GM18858 (cell line): Measurements from ENCODE around the gene RALGAPA1.
"Not testable (repeated sequence)": the region's sequence is repeated elsewhere in the genome, so short reads cannot be mapped to it uniquely, and the experiment has no call there.

Source experiments
- ATAC-seq: cut with Tn5 transposase; IDR thresholded peaks from one replicate; pipeline ENCODE4 v1.9.1; 2021; ENCODE audit not compliant: unreplicated experiment

The RALGAPA1 gene

DNA sequence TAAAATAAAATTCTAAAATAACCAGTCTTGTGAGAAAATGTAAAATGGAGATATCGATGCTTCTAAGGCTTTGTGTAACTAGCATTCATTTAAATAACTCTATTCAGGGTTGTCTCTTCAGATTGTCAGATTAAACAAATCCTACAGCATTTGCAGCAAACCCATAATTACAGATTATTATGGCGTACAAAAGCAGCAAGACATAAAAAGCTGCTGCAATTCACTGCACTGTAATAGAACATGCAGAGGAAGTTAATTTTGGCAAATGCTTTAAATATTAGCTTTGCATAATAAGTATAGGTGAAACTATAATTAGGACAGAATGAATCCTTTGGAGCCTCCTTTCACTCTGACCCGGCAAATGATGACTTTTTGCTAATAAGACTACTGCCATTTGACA is 176.8 kb downstream of the RALGAPA1 start:
- no peak for ATAC-seq

DNA sequence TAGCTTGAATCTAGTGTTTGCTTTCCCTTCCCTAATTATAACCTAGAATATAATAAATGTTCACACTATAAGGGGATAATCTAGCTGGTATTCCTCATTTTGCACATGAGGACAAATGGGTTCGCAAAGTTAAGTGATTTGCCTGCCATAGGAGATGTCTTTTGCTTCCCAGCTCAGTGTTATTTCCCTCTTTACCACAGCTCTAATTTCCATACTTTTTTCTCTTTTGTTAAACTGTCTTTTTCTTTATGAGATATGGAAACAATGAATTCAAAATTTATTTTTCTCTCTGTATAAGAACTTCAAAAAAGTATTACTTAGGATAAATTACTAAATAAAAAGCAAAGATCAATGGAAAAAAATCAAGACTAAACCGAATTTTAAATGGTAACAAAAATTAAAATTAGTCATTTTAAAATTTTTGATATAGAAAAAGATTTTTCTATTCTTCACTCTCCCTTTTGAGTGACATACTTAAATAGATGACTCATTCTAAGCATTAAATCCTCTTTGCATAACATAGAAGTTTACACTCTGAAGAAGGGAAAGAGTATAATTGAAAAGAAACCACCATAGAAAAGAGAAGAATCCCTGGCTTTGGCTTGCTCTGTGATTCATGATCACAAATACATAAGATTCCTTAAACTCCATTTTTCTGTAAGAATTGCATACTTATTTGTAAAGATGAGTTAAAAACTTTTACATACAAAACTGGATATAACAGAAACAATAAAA is 177.9 kb downstream of the RALGAPA1 start:
- ATAC-seq, result no peak

DNA sequence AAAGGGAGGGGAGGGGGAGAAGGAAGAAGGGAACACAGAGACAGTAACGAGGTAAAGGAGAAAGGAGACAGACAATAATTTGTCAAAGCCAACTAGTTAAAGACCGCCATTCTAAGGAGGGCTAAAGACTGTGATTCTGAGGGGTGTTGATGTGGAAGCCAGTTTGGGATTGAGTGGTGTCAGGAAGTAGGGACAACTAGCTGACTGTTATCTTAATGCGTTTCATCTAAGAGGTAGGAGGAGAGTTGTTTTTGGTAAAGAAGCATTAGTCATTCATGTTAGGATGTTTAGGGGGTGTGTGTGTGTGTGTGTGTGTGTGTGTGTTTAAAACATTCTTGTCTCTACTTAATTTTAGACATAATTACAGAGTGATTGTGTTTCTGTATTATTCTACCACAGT is 180.1 kb downstream of the RALGAPA1 start:
- ATAC-seq, result no peak

DNA sequence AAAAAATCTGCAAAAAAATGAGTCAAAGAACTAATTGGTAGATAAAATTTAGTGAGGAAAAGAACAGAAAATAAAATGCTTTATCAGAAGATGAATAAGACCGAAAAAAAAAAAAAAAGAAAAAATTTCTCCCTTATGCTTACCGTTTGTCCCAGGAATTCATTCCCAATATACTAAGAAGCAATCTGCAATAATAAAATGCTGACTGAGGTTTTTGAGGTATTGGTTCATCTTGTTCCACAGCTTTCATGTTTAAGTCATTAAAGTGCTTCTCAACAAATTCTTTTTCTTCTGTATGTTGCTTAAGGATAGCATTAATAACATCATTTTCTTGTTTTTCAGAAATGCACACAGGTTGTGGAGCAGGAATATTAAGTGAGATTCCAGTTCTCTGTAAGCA is 182.1 kb downstream of the RALGAPA1 start:
- ATAC-seq, result not testable (repeated sequence)

DNA sequence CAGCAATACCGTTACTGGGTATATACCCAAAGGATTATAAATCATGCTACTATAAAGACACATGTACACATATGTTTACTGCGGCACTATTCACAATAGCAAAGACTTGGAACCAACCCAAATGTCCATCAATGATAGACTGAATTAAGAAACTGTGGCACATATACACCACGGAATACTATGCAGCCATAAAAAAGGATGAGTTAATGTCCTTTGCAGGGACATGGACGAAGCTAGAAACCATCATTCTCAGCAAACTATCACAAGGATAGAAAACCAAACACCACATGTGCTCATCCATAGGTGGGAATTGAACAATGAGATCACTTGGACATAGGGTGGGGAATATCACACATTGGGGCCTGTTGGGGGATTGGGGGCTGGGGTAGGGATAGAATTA is 187.1 kb downstream of the RALGAPA1 start:
- ATAC-seq, result not testable (repeated sequence)

DNA sequence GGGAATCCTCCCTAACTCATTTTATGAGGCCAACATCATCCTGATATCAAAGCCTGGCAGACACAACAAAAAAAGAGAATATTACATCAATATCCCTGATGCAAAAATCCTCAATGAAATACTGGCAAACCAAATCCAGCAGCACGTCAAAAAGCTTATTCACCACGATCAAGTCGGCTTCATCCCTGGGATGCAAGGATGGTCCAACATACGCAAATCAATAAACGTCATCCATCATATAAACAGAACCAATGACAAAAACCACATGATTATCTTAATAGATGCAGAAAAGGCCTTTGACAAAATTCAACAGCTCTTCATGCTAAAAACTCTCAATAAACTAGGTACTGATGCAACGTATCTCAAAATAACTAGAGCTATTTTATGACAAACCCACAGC is 189.1 kb downstream of the RALGAPA1 start:
- ATAC-seq, result not testable (repeated sequence)

DNA sequence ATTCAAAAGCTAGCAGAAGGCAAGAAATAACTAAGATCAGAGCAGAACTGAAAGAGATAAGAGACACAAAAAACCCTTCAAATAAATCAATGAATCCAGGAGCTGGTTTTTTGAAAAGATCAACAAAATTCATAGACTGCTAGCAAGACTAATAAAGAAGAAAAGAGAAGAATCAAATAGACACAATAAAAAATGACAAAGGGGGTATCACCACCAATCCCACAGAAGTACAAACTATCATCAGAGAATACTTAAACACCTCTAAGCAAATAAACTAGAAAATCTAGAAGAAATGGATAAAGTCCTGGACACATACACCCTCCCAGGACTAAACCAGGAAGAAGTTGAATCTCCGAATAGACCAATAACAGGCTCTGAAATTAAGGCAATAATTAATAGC is 189.6 kb downstream of the RALGAPA1 start:
- ATAC-seq, result not testable (repeated sequence)

DNA sequence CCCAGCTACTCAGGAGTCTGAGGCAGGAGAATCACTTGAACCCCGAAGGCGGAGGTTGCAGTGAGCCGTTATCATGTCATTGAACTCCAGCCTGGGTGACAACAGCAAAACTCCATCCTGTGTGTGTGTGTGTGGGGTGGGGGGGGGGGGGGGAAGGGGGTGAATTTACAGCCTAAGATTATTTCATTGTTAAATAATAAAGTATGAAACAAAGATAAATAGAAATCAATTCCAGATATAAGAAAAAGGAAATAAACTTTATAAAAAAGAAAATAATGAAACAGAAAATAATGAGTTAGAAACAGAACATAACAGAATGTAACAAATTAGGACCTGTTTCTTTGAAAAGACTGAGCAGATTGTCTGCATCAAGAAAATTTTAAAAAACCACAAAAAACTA is 191.6 kb downstream of the RALGAPA1 start:
- ATAC-seq, result no peak

DNA sequence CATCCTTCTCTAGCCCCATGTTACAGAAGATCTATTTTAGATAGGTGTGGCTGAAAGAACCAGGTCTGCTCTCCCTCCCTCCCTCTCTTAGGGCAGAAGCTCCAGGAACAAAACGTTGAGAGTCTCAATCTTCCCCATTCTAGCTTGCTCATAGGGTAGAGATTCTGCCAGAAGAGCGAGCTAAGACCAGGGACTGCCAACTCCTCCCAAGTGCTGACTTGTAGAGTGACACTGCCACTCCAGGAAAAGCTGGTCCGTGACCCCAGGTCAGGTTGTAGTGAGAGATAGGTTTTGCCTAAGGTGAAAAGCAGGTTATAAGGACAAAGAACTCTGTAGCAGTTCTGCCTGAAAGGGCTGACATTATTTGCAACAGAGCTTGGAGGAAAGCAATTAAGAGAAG is 201.7 kb downstream of the RALGAPA1 start:
- ATAC-seq, result no peak

DNA sequence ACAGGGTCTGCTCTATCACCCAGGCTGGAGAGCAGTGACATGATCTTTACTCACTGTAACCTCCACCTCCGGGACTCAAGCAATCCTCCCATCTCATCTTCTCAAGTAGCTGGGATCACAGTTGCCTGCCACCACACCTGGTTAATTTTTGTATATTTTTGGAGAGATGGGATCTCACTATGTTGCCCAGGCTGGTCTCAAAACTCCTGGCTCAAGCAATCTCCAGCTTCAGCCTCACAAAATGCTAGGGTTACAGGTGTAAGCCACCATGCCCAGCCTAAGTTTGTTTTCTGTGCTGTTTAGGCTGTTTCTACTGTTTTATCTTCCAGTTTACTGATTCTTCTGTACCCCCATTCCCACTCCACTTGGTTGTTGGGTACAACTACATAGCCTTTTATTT is 208.8 kb downstream of the RALGAPA1 start:
- ATAC-seq, result no peak

DNA sequence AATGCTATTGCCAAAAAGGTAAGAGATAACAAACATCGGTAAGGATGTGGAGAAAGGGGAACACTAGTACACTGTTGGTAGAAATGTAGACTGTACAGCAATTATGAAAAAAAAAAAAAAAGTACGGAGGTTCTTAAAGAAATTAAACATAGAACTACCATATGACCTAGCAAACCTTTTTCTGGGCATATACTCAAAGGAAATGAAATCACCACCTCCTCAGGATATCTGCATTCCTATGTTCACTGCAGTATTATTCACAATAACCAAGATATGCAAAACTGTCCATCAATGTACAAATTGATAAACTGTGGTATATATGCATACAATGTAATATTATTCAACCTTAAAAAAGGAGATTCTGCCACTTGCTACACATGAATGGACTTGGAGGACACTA is 214.5 kb downstream of the RALGAPA1 start:
- ATAC-seq, result no peak

DNA sequence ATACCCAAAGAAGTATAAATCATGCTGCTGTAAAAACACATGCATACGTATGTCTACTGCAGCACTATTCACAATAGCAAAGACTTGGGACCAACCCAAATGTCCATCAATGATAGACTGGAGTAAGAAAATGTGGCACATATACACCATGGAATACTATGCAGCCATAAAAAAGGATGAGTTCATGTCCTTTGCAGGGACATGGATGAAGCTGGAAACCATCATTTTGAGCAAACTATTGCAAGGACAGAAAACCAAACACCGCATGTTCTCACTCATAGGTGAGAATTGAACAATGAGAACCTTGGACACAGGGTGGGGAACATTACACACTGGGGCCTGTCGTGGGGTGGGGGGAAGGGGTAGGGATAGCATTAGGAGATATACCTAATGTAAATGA is 221.7 kb downstream of the RALGAPA1 start:
- not testable (repeated sequence) for ATAC-seq

DNA sequence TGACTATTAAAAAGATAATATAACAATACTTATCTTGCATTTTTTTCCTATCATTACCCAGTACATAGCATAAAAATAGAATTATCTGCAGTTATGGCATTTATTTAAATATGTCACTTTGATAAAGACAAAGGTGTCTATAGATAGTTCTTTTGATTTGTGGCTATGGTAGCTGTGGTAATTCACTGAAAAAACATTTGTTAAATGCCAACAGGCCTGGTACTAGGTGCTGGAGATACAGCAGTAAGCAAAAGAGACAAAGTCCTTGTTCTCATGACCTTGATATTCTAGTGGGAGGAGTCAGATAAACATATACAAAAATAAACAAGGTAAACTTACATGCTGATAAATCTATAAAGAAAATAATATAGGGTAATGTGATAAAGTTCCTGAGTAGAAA is 230.5 kb downstream of the RALGAPA1 start:
- ATAC-seq, result no peak

DNA sequence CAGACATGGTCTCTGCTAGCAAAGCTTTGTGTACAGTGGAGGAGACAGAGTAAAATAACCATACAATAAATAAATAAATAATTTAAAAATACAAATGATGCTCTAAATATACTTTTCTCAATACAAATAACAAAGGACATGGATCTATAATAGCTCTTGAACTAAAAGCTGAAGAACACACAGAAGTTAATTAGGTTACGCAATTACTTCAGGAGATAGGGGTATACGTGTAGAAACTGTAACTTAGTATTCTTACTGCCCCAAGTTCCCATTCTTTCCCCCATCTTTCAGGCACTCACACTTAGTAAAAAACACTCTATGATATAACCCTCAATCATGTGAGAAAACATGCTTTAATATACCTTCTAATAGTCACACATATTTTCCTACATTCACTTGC is 231.0 kb downstream of the RALGAPA1 start:
- no peak for ATAC-seq

DNA sequence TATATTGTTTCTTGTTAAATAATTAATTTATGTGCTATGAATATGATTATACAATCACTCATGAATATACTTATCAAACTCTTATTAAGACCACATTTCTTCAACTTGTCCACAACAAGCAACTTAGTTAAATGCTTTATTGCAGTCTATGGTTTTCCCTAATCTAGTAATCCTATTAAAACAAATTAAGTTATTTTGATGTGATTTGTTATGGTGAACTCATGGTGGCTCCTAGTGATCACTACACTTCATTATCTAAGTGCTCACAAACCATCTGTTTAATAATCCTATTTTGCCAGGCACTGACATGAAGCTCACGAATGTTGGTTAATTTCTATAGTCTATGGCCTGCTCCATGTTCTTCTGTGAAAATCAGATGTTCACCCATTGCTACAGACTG is 232.2 kb downstream of the RALGAPA1 start:
- ATAC-seq, result no peak

DNA sequence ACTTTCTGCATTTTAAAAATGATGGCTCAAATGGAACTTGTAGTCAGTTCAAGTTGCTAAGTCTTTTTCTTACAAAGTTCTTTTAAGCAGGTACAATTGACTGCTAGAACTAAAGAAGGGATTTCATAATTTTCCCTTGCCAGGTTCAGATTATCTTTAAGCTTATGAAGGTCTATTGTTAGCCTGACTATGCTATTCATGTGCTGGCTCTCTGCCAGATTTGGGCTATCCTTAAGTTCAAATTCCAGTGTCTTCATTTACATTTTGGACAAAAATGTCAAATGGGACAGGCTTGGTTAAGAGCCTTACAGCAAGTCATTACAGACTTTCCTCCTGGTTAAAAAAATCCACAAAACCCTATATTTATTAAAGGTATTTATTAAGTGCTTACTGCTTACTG is 232.8 kb downstream of the RALGAPA1 start:
- ATAC-seq, result no peak

DNA sequence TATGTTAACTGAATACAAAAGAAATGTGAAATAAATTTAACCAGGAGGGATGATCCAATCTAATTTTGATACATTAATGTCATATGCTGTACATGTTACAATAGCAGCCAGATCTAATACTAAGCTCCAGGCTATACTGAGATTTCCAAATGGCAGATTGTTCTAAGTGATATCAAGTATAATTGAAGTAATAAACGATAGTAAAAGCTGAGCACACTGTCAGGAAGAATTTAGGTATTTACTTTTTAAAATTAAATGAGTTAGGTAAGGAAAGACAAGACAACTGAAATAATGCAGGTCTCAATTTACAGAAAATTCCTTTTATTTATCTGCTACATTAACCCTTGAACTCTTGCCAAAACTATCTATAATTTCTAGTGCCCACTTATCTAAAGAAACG is 235.2 kb downstream of the RALGAPA1 start:
- ATAC-seq, result no peak

DNA sequence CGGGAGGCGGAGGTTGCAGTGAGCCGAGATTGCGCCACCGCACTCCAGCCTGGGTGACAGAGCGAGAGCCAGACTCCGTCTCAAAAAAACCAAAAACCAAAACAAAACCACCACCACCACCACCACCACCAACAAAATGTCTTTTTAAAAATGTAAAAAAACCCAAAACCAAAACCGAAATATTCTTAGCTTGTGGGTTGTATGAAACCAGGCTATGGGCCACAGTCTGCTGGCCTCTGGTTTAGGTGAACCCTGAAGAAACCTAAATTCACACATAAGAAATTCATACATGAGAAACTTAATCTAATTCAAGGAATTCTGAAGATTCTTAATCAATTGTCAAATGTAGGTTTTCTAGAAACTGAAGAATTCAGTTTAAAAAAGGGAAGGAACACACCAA is 237.5 kb downstream of the RALGAPA1 start:
- no peak for ATAC-seq

DNA sequence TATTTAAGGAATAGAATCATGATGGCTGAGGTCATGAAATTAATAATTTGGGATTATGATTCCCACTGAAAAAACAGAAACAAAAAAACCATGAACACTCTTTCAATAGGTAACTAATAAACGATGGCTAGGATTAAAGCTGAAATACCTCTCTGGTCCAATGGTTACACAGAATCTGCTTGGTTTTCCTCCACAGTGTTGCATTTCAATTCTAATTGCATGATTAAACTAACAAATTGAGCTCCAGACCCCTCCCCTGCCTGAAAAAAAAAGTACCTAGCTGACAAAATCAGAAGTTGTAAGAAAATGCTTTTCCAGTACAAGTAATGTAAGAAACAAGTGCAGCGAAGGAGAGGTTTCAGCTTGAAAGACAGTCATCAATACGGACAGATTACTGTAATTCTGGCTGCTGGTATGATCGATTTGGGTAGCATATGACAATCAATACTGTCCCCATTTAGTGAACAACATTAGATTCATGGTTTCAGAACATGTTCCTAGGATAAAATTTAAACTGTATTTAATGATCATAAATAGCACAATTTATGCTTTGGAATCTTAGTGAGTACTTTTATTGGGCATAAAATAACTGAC is 243.1 kb downstream of the RALGAPA1 start:
- ATAC-seq, result no peak

DNA sequence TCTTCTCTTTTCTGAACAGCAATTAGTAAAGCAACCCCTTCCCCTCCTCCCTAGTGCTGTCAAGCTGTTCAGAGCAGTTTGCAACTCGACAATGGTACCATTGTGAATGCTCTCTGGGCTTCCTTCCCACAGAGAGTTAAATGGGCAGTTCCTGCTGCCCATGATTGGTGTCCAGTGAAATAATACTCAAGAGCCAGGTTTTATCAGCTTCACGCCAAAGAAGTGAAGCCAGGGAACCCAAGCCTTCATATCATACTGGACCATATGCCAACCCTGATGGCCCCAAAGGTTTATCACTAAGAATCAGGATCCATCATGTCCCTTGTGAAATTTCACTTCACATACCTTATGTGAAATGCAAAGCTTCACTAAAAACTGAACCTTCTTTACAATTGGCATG is 250.4 kb downstream of the RALGAPA1 start:
- no peak for ATAC-seq

DNA sequence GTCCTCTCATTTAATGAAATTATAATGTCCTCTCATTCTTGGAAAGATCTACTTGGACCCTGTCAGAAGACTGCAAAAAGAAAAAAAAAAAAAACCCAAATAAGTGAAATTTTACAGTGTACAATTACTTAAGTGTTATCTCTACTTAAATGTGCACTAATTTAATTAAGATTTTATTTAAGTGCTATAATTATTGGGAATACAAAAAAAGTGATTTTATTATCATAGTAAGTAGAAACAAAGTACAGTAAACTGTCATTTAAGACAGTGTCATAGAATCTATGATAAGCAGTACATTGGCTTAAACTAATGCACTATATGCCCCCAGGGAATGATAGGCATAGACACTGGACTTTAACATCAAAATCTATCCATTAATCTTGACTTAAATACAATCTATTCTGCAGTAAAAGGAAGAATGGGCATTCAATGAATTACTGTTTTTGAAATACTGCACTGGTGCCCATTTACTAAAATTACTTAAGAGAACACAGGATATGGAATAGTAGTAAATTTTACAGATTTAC is 251.8 kb downstream of the RALGAPA1 start:
- no peak for ATAC-seq

DNA sequence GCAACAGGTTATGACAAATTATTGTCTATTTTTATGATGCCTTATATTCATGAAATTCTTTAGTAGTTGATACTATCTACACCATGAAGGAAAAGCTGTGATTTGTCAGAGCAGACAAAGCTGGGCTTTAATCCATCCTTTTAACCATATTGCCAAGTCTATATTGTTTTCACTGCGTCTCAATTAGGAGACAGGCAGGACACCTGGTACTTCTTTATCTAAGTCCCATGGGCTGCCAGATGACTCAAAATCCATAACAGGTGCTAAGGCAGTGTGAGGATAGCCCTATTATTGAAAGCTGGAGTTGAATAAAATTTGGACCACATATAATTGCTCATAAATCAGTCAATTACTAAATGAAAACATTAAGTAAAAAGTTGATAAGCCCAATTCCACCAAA is 252.5 kb downstream of the RALGAPA1 start:
- ATAC-seq, result no peak

DNA sequence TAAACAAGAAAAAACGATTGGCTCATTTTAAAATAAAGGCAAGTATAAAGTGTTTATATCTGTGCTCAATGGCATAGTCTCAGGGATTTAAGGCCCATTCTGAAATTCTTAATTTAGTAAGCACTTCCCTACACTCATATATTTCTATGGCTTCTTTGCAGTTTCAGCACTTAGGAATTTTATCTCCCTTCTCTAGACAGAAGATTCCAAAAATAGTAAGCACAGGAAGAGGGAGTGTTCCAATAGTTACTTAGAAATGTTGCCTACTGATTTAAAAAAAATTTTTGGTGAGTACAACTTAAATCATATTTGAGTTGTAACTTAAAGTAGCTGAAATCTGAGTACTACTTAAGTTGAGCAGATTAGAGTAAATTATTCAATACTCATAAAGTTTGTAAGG is 255.3 kb downstream of the RALGAPA1 start:
- no peak for ATAC-seq
